H9 (cell line): ENCODE measurements around the gene NCBP3. TPM values are rescaled to one million over a fixed set of nuclear protein-coding genes. Genes with fewer than 3 reads are reported as not detected.

ENCODE experiments used
- DNase-seq: peaks from one replicate; pipeline ENCODE4 v3.0.0-alpha.2; 2017
- H2AFZ ChIP-seq: one replicate; pipeline ENCODE4 v1.6.1; 2013; ENCODE audit warnings: mild to moderate bottlenecking, low read length, control low read depth, moderate library complexity
- H2AK5ac ChIP-seq: 2 replicates; pipeline ENCODE4 v1.6.1; 2013; ENCODE audit warnings: low read length, control low read depth, mixed read lengths; ENCODE audit not compliant: insufficient read length
- H2BK120ac ChIP-seq: one replicate; pipeline ENCODE4 v1.6.1; 2013; ENCODE audit warnings: low read depth, mild to moderate bottlenecking, low read length, control low read depth, inconsistent platforms; ENCODE audit not compliant: poor library complexity, severe bottlenecking
- H2BK12ac ChIP-seq: 2 replicates; pipeline ENCODE4 v1.6.1; 2013; ENCODE audit warnings: low read length, control low read depth, mixed read lengths, low read depth; ENCODE audit not compliant: insufficient read length
- H2BK15ac ChIP-seq: 2 replicates; pipeline ENCODE4 v1.6.1; 2013; ENCODE audit warnings: low read depth, low read length, control low read depth
- H2BK20ac ChIP-seq: one replicate; pipeline ENCODE4 v1.6.1; 2013; ENCODE audit warnings: low read depth, mild to moderate bottlenecking, low read length, control low read depth, inconsistent platforms; ENCODE audit not compliant: poor library complexity, severe bottlenecking
- H2BK5ac ChIP-seq: 2 replicates; pipeline ENCODE4 v1.6.1; 2013; ENCODE audit warnings: low read length, control low read depth, mixed read lengths; ENCODE audit not compliant: insufficient read length
- H3K14ac ChIP-seq: 2 replicates; pipeline ENCODE4 v1.6.1; 2013; ENCODE audit warnings: low read length, control low read depth; ENCODE audit not compliant: insufficient read depth
- H3K18ac ChIP-seq: 2 replicates; pipeline ENCODE4 v1.6.1; 2013; ENCODE audit warnings: low read depth, mild to moderate bottlenecking, mixed read lengths, low read length, control low read depth; ENCODE audit not compliant: insufficient read length
- H3K23ac ChIP-seq: 2 replicates; pipeline ENCODE4 v1.6.1; 2013; ENCODE audit warnings: low read length, control low read depth, mixed read lengths, low read depth; ENCODE audit not compliant: insufficient read length
- H3K23me2 ChIP-seq: 2 replicates; pipeline ENCODE4 v1.6.1; 2013; ENCODE audit warnings: low read depth, mild to moderate bottlenecking, mixed read lengths, low read length, control low read depth; ENCODE audit not compliant: insufficient read length, poor library complexity, severe bottlenecking
- H3K27ac ChIP-seq: 2 replicates; pipeline ENCODE4 v1.5.1; 2013; ENCODE audit warnings: low read length, control low read depth, mixed read lengths, low read depth; ENCODE audit not compliant: insufficient read length
- H3K27me3 ChIP-seq: 2 replicates; pipeline ENCODE4 v1.6.1; 2013; ENCODE audit warnings: low read length, control low read depth, inconsistent platforms; ENCODE audit not compliant: insufficient read depth
- H3K4ac ChIP-seq: 2 replicates; pipeline ENCODE4 v1.6.1; 2013; ENCODE audit warnings: low read depth, mild to moderate bottlenecking, control low read depth, inconsistent platforms, low read length, moderate library complexity
- H3K4me1 ChIP-seq: 2 replicates; pipeline ENCODE4 v1.6.1; 2013; ENCODE audit warnings: low read length, control low read depth, inconsistent platforms; ENCODE audit not compliant: insufficient read depth
- H3K4me2 ChIP-seq: 2 replicates; pipeline ENCODE4 v1.6.1; 2013; ENCODE audit warnings: low read length, control low read depth, mixed read lengths; ENCODE audit not compliant: insufficient read length, insufficient read depth
- H3K56ac ChIP-seq: 2 replicates; pipeline ENCODE4 v1.6.1; 2013; ENCODE audit warnings: low read depth, mild to moderate bottlenecking, mixed read lengths, low read length, control low read depth; ENCODE audit not compliant: insufficient read length
- H3K79me1 ChIP-seq: 2 replicates; pipeline ENCODE4 v1.6.1; 2013; ENCODE audit warnings: low read depth, mild to moderate bottlenecking, moderate library complexity, low read length, control low read depth, inconsistent platforms; ENCODE audit not compliant: insufficient read depth, poor library complexity, severe bottlenecking
- H3K79me2 ChIP-seq: 2 replicates; pipeline ENCODE4 v1.6.1; 2013; ENCODE audit warnings: low read length, control low read depth, inconsistent platforms; ENCODE audit not compliant: insufficient read depth
- H3K9ac ChIP-seq: 2 replicates; pipeline ENCODE4 v1.6.1; 2013; ENCODE audit warnings: low read length, control low read depth, mixed read lengths; ENCODE audit not compliant: insufficient read length; ENCODE audit errors: extremely low read depth
- H3K9me3 ChIP-seq: one replicate; pipeline ENCODE4 v1.6.1; 2013; ENCODE audit warnings: low read depth, low read length, inconsistent platforms; ENCODE audit not compliant: control insufficient read depth
- H3T11ph ChIP-seq: one replicate; pipeline ENCODE4 v1.6.1; 2013; ENCODE audit warnings: mild to moderate bottlenecking, low read length, control low read depth, inconsistent platforms
- H4K20me1 ChIP-seq: one replicate; pipeline ENCODE4 v1.6.1; 2013; ENCODE audit not compliant: control insufficient read depth, insufficient read length, insufficient read depth
- H4K5ac ChIP-seq: 2 replicates; pipeline ENCODE4 v1.6.1; 2013; ENCODE audit warnings: low read depth, mild to moderate bottlenecking, mixed read lengths, low read length, control low read depth; ENCODE audit not compliant: insufficient read length
- H4K8ac ChIP-seq: replicated peaks from 2 replicates; pipeline ENCODE4 v1.6.1; 2013; ENCODE audit warnings: low read length, control low read depth, mixed read lengths, low read depth; ENCODE audit not compliant: insufficient read length
- H4K91ac ChIP-seq: 2 replicates; pipeline ENCODE4 v1.6.1; 2013; ENCODE audit warnings: low read depth, mild to moderate bottlenecking, moderate library complexity, mixed read lengths, low read length, control low read depth; ENCODE audit not compliant: insufficient read length
- H3K27ac Mint-ChIP-seq, 3 experiments: 2 replicates in 2 of 3; 3 replicates in 1 of 3; pipeline ENCODE4 v1.8.0; 2020 to 2021; ENCODE audit warnings: mixed read lengths in 3 of 3, mild to moderate bottlenecking in 1 of 3, moderate library complexity in 1 of 3
- H3K27me3 Mint-ChIP-seq: 2 replicates; pipeline ENCODE4 v1.8.0; 2021; ENCODE audit warnings: low read depth, mild to moderate bottlenecking, moderate library complexity, mixed read lengths
- H3K36me3 Mint-ChIP-seq, 3 experiments: 2 replicates in 2 of 3; 3 replicates in 1 of 3; pipeline ENCODE4 v1.8.0; 2020 to 2021; ENCODE audit warnings: low read depth in 3 of 3, mixed read lengths in 3 of 3; ENCODE audit not compliant: insufficient read depth in 1 of 3
- H3K4me1 Mint-ChIP-seq, 2 experiments: 2 replicates each; pipeline ENCODE4 v1.8.0; 2020; ENCODE audit warnings: mixed read lengths in 2 of 2
- H3K4me3 Mint-ChIP-seq, 2 experiments: 2 replicates in 1 of 2; 3 replicates in 1 of 2; pipeline ENCODE4 v1.8.0; 2020 to 2021; ENCODE audit warnings: mild to moderate bottlenecking in 2 of 2, mixed read lengths in 2 of 2, moderate library complexity in 1 of 2
- H3K9me3 Mint-ChIP-seq, 2 experiments: 2 replicates in 1 of 2; 3 replicates in 1 of 2; pipeline ENCODE4 v1.8.0; 2020; ENCODE audit warnings: mild to moderate bottlenecking in 2 of 2, mixed read lengths in 2 of 2, moderate library complexity in 1 of 2
- WGBS: extraction: QIAGEN DNeasy Blood & Tissue Kit; methylation state at CpG from one replicate; pipeline ENCODE4 v1.1.7; 2013; ENCODE audit warnings: missing lambda C conversion rate, low lambda C conversion rate, mixed read lengths; ENCODE audit not compliant: insufficient read length; ENCODE audit errors: extremely low coverage; 5-methylcytosine and 5-hydroxymethylcytosine counted together
- total RNA-seq: library from RNA; stranded (reverse); gene quantifications from 2 replicates; pipeline ENCODE4 v1.2.1, GENCODE V29; 2021
- TF ChIP-seq, protein P1 (sequence below): fragments of 200-600 bp; sonication (generic); conservative IDR thresholded peaks from 3 replicates; pipeline ENCODE4 v1.8.0; 2021; ENCODE audit warnings: antibody characterized with exemption, mild to moderate bottlenecking

The NCBP3 gene
- total RNA-seq, 1 experiment from 2014 or later = 45.7 TPM

DNA sequence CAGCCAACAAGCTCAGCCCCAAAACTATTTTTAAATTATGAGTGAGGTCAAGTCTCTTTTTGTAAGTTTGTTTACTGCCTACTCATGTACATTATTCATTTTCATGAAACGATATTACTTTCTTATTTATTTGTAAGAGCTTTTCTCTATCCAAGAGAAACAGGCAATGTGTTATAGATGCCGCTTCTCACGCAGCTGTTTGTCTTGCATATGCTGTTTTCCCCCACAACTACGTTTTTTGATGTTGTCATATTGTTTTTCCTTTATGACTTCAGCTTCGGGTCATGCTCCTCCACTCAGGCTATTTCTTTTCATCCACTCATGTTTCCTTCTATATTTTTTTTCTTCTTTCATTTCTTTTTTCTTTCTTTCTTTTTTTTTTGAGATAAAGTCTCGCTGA lies 65.1 kb downstream of the NCBP3 start:
- Histone ChIP-seq H3K23ac (no peak overlapping the region), H4K5ac (no peak overlapping the region), H3K9ac (no peak overlapping the region), H2BK120ac (no peak overlapping the region), H2BK12ac (no peak overlapping the region), H4K91ac (no peak overlapping the region), H2BK15ac (no peak overlapping the region), H3K27ac (no peak overlapping the region), H3K23me2 (no peaks in the 10 kb centered on the region), H2BK5ac (no peak overlapping the region), H4K20me1 (no peaks in the 10 kb centered on the region), H3K56ac (no peak overlapping the region), H3K4me1 (no peaks in the 10 kb centered on the region), H3K4me2 (no peak overlapping the region), H2BK20ac (no peak overlapping the region), H3K79me1 (no peaks in the 10 kb centered on the region), H3K4ac (no peak overlapping the region), H3K27me3 (no peaks in the 10 kb centered on the region), H3T11ph (no peak overlapping the region), H2AK5ac (no peak overlapping the region), H3K18ac (no peak overlapping the region), H3K79me2 (no peaks in the 10 kb centered on the region), H3K9me3 (no peaks in the 10 kb centered on the region), H4K8ac (no peak overlapping the region), H3K14ac (no peak overlapping the region), H2AFZ (no peak overlapping the region)
- Mint-ChIP-seq H3K9me3 (no peaks in the 10 kb centered on the region; a peak in 1 of 5 replicates), H3K4me1 (no peaks in the 10 kb centered on the region), H3K4me3 (no peak overlapping the region), H3K27ac (no peak overlapping the region), H3K36me3 (no peaks in the 10 kb centered on the region), H3K27me3 (no peaks in the 10 kb centered on the region)
- no CpG with 5 or more reads among the region's 6 CpGs for WGBS
- no peak for DNase-seq
- TF ChIP-seq, protein P1, sequence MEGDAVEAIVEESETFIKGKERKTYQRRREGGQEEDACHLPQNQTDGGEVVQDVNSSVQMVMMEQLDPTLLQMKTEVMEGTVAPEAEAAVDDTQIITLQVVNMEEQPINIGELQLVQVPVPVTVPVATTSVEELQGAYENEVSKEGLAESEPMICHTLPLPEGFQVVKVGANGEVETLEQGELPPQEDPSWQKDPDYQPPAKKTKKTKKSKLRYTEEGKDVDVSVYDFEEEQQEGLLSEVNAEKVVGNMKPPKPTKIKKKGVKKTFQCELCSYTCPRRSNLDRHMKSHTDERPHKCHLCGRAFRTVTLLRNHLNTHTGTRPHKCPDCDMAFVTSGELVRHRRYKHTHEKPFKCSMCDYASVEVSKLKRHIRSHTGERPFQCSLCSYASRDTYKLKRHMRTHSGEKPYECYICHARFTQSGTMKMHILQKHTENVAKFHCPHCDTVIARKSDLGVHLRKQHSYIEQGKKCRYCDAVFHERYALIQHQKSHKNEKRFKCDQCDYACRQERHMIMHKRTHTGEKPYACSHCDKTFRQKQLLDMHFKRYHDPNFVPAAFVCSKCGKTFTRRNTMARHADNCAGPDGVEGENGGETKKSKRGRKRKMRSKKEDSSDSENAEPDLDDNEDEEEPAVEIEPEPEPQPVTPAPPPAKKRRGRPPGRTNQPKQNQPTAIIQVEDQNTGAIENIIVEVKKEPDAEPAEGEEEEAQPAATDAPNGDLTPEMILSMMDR = no peak
